Measurements from ENCODE around the gene FSTL5. TPM values are rescaled to one million over a fixed set of nuclear protein-coding genes. Genes with fewer than 3 reads are reported as not detected.

Gene FSTL5
- total and polyA plus RNA-seq, 2 of the 8 experiments (the other 6 are each of a cell fraction or from before 2014, with no cell fraction given): 0.09 to 0.32 TPM

DNA sequence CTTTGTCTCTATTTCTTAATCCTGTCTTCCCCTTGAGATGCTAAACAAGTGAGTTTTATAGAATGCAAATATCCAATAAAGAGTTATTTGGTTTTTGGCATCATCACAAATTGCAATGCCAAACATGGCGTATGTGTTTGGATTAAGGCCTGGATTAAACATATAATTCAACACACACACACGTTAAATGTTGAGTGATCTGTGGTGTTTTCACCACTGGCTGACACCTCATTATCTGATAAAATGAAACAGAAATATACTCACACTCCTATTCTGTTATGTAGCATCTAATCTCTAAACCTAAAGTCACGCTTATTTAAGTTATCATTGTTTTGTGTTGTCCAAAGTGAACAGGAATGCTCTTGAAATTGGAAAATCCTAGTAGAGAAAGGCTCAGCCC, 506.2 kb downstream of the FSTL5 start (continued):
- no peak for TF ChIP-seq TBP (IDR thresholded peaks at IDR 0.05; ENCODE audit: low read depth, low read length)
- TF ChIP-seq CTBP2 (IDR thresholded peaks at IDR 0.05; ENCODE audit: borderline replicate concordance, insufficient read depth, insufficient read length, low read length): no peak
- TF ChIP-seq ATF2 (IDR thresholded peaks at IDR 0.05; ENCODE audit: low read length): no peak

All from H1 (cell line).